Adrenal gland (tissue), 5 donors: ENCODE data around the gene SOST.

Experiments used
- POLR2A ChIP-seq, 2 donors: fragments of 450-650 bp; IDR thresholded peaks; one replicate each; pipeline ENCODE4 v1.6.1; 2017; ENCODE audit warnings: antibody characterized with exemption in 2 of 2, mild to moderate bottlenecking in 2 of 2, moderate library complexity in 1 of 2
- TF ChIP-seq, protein P1 (sequence below), 6 experiments: fragments of 450-650 bp in 4 of 6; fragments of 200-600 bp in 2 of 6; sonication (generic) in 1 of 6; IDR thresholded peaks; 1 replicate in 5 of 6; 2 replicates in 1 of 6; pipeline versions ENCODE4 v1.5.1 to v1.8.0; 2016 to 2021; ENCODE audit warnings: antibody characterized with exemption in 6 of 6, mild to moderate bottlenecking in 2 of 6, moderate library complexity in 1 of 6
- donor health status: DM: no; HTN: no; CAD: no.

DNA sequence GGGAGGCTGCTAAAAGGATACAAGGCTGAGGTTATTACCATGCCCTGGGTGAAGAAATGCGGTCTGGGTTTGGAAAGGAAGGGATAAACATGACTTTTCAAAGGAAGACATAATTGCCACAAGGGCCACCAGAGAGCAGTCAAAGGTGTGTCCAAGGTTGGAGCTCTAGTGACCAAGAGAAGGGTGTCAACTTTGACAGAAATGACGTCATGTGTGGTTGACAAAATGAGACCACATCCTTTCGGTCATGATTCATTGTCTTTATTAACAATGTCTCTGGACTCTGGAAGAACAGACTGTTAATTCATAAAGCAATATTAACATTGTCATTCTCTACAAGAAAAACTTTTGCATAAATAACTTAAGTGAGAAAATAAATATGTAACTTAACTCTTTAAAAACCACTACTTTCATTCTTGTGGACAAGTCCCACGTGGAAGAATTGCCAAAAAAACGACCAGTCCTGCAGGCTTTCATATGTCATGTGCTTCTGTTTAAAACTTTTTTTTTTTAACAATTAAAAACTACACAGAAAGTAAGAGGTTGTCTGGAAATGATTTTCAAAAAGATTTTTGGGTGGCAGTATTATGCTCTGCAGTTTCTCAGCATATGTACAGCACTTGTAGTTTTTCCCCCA, 5.0 kb downstream of the SOST start:
- TF ChIP-seq, protein P1, sequence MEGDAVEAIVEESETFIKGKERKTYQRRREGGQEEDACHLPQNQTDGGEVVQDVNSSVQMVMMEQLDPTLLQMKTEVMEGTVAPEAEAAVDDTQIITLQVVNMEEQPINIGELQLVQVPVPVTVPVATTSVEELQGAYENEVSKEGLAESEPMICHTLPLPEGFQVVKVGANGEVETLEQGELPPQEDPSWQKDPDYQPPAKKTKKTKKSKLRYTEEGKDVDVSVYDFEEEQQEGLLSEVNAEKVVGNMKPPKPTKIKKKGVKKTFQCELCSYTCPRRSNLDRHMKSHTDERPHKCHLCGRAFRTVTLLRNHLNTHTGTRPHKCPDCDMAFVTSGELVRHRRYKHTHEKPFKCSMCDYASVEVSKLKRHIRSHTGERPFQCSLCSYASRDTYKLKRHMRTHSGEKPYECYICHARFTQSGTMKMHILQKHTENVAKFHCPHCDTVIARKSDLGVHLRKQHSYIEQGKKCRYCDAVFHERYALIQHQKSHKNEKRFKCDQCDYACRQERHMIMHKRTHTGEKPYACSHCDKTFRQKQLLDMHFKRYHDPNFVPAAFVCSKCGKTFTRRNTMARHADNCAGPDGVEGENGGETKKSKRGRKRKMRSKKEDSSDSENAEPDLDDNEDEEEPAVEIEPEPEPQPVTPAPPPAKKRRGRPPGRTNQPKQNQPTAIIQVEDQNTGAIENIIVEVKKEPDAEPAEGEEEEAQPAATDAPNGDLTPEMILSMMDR (IDR thresholded peaks at IDR 0.05): no peak
- no peak for TF ChIP-seq POLR2A (IDR thresholded peaks at IDR 0.05)
